Measurements from ENCODE around the gene SLC25A47. TPM values are rescaled to one million over a fixed set of nuclear protein-coding genes. Genes with fewer than 3 reads are reported as not detected.

SLC25A47 gene, protein sequence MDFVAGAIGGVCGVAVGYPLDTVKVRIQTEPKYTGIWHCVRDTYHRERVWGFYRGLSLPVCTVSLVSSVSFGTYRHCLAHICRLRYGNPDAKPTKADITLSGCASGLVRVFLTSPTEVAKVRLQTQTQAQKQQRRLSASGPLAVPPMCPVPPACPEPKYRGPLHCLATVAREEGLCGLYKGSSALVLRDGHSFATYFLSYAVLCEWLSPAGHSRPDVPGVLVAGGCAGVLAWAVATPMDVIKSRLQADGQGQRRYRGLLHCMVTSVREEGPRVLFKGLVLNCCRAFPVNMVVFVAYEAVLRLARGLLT
- not detected in 2 replicates for total RNA-seq

- DNase-seq (ENCODE audit: low read depth), result no peak
- TF ChIP-seq, protein P1, sequence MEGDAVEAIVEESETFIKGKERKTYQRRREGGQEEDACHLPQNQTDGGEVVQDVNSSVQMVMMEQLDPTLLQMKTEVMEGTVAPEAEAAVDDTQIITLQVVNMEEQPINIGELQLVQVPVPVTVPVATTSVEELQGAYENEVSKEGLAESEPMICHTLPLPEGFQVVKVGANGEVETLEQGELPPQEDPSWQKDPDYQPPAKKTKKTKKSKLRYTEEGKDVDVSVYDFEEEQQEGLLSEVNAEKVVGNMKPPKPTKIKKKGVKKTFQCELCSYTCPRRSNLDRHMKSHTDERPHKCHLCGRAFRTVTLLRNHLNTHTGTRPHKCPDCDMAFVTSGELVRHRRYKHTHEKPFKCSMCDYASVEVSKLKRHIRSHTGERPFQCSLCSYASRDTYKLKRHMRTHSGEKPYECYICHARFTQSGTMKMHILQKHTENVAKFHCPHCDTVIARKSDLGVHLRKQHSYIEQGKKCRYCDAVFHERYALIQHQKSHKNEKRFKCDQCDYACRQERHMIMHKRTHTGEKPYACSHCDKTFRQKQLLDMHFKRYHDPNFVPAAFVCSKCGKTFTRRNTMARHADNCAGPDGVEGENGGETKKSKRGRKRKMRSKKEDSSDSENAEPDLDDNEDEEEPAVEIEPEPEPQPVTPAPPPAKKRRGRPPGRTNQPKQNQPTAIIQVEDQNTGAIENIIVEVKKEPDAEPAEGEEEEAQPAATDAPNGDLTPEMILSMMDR (IDR thresholded peaks at IDR 0.05; ENCODE audit: insufficient read depth, low read depth, low read length), result no peak
- H3K4me3 ChIP-seq (ENCODE audit: low read depth, low read length), result no peak within 1 kb of the TSS
Observed at GRCh38 chr14:100323121-100323941, at the start of gene SLC25A47. Gene SLC25A47 (plus strand): TSS chr14:100323339. CDS start chr14:100323415, 76 bp downstream.

DNA sequence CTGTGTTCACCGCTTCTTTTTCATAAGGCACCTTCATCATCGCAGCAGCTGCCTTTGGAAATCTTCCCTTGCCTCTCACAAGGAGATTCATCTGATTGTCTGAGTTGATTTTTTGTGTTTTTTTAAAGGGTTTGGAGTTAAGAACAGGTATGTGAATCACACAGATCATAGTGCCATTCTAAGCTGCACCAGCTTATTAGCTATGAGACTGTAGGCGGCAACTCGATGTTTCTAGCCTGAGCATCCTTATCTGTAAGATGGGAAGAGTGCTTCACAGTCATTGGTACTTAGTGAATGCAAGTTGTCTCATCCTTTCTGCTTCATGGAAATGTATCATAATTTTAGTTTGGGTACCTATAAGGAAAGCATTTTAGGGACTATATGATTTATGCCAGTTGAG lies 48.9 kb upstream of the SLC25A47 start:
- no peak overlapping the region for H3K4me3 ChIP-seq (ENCODE audit: low read depth, low read length)
- DNase-seq (ENCODE audit: low read depth), result no peak
- TF ChIP-seq, protein P1 (IDR thresholded peaks at IDR 0.05; ENCODE audit: insufficient read depth, low read depth, low read length), result no peak

- no peak for DNase-seq (ENCODE audit: low read depth)
- H3K4me3 ChIP-seq (ENCODE audit: low read depth, low read length), result no peak overlapping the region
- TF ChIP-seq, protein P1 (IDR thresholded peaks at IDR 0.05; ENCODE audit: insufficient read depth, low read depth, low read length), result no peak
Observed at GRCh38 chr14:100275214-100275613, 47.9 kb upstream of the SLC25A47 start.

DNA sequence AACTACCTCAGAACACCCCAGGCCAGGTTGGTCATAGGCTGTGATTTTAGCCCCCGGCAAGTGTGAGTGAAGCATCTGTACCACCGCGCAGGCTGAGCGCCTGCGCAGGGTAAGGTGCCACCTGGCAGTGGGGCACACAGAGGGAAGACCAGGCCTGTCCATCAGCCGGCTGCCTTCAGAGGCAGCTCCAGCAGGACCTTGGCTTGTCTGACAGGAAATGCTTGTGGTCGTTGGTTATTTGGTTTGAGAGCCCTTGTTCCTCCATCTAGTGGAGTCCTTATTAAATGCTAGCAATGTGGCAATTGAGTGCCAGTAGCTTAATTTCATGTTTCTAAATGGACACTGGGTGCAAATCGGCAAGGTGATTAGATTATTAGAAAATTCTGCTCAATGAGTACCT lies 44.4 kb upstream of the SLC25A47 start:
- H3K4me3 ChIP-seq (ENCODE audit: low read depth, low read length), result no peak overlapping the region
- DNase-seq (ENCODE audit: low read depth), result peak; percentile 65
- TF ChIP-seq, protein P1 (IDR thresholded peaks at IDR 0.05; ENCODE audit: insufficient read depth, low read depth, low read length), result peak; percentile 41

DNA sequence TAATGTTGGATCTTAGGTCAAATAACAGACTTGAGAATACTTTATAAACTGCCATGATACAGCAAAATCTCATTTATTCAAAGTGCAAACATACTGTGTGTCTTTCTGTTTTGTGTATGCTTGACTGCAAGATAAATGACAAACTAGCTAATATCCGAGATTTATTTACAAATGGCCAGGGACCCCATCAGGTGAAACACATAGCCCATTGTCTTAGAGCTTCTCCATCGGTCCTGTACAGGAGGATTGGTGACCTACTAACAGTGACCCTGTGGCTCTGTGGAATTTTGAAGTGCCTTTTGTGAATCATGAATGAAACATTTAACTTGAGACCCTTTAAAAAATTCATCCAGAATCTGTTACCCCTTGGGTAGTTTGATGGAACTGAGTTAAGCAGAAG lies 44.0 kb upstream of the SLC25A47 start:
- DNase-seq (ENCODE audit: low read depth), result no peak
- TF ChIP-seq, protein P1 (IDR thresholded peaks at IDR 0.05; ENCODE audit: insufficient read depth, low read depth, low read length), result no peak
- no peak overlapping the region for H3K4me3 ChIP-seq (ENCODE audit: low read depth, low read length)

DNA sequence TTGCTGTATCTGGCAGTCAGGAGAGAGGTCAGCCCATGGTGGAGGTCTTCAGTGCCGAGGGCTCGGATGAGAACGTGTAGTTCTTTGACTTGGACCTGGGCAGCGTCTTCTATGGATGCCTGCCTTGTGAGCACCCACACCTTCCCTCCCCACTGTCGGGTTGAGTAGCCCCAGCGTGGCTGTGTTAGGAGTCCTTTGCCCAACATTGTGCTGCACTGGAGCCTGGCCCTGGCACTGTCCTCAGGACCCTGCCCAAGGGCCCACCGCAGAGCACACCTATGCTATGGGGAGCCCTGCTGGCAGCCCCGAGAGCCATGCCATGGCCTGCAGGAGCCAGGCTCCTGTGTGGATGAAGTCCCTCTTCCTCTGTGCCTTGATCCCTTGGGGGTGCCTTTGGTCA lies 43.6 kb upstream of the SLC25A47 start:
- TF ChIP-seq, protein P1 (IDR thresholded peaks at IDR 0.05; ENCODE audit: insufficient read depth, low read depth, low read length), result no peak
- DNase-seq (ENCODE audit: low read depth), result no peak
- H3K4me3 ChIP-seq (ENCODE audit: low read depth, low read length), result no peak overlapping the region

All from fibroblast of villous mesenchyme (primary cell).